ENCODE results near the gene PARVB.

The PARVB gene

DNA sequence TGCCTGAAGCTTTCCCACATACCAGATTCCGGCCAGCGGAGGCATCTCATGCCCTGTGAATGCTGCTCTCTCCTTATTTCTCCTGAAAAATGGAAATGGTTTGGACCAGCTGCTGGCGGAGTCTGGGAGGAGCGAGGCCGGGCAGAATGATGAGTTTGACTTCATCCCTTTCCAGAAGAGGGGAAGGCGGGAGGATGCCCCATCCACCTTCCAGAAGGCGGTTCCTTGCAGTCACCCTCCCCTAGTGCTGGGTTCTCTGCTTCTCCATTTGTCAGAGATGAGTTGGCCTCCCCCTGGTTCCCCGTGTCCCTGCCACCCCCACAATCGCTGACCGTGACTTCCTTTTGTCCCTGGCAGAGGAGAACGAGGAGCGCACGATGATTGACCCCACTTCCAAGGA lies 75.6 kb downstream of the PARVB start:
- no peak overlapping the region for H3K4me3 ChIP-seq (ENCODE audit: low read depth, low read length)

DNA sequence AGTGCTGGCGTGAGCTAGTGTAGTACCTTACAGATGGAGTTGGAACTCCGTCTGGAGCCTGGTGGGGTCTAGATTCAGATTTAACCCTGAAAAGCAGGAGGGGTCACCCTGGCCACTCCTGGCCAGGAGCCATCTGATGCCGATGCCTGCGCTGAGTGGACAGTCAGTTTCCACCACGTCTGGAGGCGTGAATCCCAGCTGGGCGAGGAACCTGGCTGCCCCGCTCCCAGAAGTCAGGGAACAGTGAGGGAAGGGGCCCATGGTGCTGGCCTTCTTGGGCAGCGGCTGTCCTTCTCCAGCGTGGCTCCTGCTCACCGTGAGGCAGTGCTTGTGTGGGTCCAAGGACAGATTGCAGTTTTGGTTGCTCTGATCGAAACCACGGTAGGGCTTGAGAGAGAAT lies 76.3 kb downstream of the PARVB start:
- no peak for DNase-seq (ENCODE audit: low read depth)
- H3K4me3 ChIP-seq (ENCODE audit: low read depth, low read length): no peak overlapping the region
- TF ChIP-seq, protein P1, sequence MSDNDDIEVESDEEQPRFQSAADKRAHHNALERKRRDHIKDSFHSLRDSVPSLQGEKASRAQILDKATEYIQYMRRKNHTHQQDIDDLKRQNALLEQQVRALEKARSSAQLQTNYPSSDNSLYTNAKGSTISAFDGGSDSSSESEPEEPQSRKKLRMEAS (IDR thresholded peaks at IDR 0.05; ENCODE audit: low read depth, low read length): no peak
- TF ChIP-seq, protein P2, sequence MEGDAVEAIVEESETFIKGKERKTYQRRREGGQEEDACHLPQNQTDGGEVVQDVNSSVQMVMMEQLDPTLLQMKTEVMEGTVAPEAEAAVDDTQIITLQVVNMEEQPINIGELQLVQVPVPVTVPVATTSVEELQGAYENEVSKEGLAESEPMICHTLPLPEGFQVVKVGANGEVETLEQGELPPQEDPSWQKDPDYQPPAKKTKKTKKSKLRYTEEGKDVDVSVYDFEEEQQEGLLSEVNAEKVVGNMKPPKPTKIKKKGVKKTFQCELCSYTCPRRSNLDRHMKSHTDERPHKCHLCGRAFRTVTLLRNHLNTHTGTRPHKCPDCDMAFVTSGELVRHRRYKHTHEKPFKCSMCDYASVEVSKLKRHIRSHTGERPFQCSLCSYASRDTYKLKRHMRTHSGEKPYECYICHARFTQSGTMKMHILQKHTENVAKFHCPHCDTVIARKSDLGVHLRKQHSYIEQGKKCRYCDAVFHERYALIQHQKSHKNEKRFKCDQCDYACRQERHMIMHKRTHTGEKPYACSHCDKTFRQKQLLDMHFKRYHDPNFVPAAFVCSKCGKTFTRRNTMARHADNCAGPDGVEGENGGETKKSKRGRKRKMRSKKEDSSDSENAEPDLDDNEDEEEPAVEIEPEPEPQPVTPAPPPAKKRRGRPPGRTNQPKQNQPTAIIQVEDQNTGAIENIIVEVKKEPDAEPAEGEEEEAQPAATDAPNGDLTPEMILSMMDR (IDR thresholded peaks at IDR 0.05; ENCODE audit: low read depth, low read length): no peak
- TF ChIP-seq MYC (IDR thresholded peaks at IDR 0.05; ENCODE audit: low read depth, low read length) (no peak), POLR2A (IDR thresholded peaks at IDR 0.05; ENCODE audit: extremely low read depth, insufficient read length) (no peak)

More for the DNA sequence above, 75.6 kb downstream of the PARVB start:
- no peak for DNase-seq (ENCODE audit: low read depth)
- no peak for TF ChIP-seq POLR2A (IDR thresholded peaks at IDR 0.05; ENCODE audit: extremely low read depth, insufficient read length)
- TF ChIP-seq, protein P2 (IDR thresholded peaks at IDR 0.05; ENCODE audit: low read depth, low read length): no peak
- no peak for TF ChIP-seq MYC (IDR thresholded peaks at IDR 0.05; ENCODE audit: low read depth, low read length)
- TF ChIP-seq, protein P1 (IDR thresholded peaks at IDR 0.05; ENCODE audit: low read depth, low read length): no peak

DNA sequence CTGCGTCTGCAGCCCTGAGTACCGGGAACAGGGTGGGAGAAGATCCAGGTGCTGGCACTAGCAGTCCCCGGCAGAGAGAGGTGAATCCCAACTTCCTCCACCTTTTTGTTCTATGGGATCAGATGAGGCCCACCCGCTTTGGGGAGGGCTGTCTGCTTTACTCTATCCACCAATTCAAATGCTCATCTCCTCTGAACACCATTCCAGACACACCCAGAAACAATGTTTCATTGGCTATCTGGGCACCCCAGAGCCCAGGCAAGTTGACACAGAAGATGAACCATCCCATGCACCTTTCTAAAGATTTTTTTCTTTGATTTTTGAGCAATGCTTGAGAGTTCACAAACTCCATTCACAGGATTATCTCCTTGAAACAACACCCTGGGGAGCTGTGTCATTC lies 78.0 kb downstream of the PARVB start:
- no peak for DNase-seq (ENCODE audit: low read depth)
- H3K4me3 ChIP-seq (ENCODE audit: low read depth, low read length): no peak overlapping the region
- TF ChIP-seq POLR2A (IDR thresholded peaks at IDR 0.05; ENCODE audit: extremely low read depth, insufficient read length): no peak
- TF ChIP-seq, protein P2 (IDR thresholded peaks at IDR 0.05; ENCODE audit: low read depth, low read length): no peak
- TF ChIP-seq MYC (IDR thresholded peaks at IDR 0.05; ENCODE audit: low read depth, low read length): no peak
- TF ChIP-seq, protein P1 (IDR thresholded peaks at IDR 0.05; ENCODE audit: low read depth, low read length): no peak

DNA sequence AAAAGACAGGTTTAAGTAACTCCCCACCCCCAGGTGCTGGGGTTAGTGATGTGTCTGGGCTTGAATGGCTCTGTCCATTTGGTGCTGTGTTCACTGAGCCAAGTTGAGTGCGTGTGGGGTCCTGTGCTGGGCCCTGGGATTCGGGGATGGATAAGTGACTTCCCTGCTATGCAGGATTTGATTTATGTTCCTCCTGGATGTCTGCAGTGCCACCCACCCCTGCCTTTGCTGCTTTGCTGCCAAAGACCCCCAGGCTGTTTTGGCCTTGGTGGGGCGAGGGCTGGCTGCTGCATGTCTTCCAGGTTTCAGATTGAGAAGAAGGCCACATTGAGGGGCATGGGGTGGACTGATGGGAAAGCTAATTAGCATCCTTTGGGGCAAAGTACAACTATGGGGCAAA lies 78.8 kb downstream of the PARVB start:
- TF ChIP-seq, protein P2 (IDR thresholded peaks at IDR 0.05; ENCODE audit: low read depth, low read length): no peak
- TF ChIP-seq, protein P1 (IDR thresholded peaks at IDR 0.05; ENCODE audit: low read depth, low read length): no peak
- no peak for TF ChIP-seq MYC (IDR thresholded peaks at IDR 0.05; ENCODE audit: low read depth, low read length)
- no peak for TF ChIP-seq POLR2A (IDR thresholded peaks at IDR 0.05; ENCODE audit: extremely low read depth, insufficient read length)
- no peak overlapping the region for H3K4me3 ChIP-seq (ENCODE audit: low read depth, low read length)
- DNase-seq (ENCODE audit: low read depth): no peak

DNA sequence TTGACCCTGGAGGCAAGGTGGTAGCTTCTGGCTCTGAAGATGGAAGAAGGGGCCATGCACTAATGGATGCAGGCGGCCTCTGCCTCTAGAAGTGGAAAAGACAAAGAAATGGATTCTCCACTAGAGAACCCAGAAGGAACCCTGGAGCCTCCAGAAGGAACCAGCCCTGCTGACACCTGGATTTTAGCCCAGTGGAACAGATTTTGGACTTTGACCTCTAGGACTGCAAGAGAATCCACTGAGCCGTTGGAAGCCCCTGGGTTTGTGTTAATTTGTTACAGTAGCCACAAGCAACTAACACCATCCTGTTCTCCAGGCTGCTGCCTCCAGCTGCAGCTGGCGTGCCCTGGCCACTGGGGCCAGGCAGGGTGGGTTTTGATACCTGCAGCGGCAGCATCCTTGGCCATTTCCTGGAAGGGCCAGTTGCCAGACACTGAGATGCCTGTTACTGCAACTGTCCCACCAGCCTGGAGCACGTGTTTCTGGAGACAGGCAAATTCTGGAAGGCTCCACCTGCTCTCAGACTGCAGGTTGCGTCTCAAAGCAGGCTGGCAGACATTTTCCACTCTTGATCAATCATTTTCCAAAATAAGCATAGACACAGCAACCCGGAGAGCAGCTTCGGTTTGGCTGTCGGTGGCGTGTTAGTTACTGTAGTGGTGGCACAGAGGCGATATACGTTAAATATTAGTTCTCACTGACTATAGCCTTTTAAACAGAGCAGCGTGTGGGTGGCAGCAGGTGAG lies 79.8 kb downstream of the PARVB start:
- no peak for DNase-seq (ENCODE audit: low read depth)
- TF ChIP-seq MYC (IDR thresholded peaks at IDR 0.05; ENCODE audit: low read depth, low read length): no peak
- TF ChIP-seq, protein P2 (IDR thresholded peaks at IDR 0.05; ENCODE audit: low read depth, low read length): no peak
- H3K4me3 ChIP-seq (ENCODE audit: low read depth, low read length): no peak overlapping the region
